Colonic mucosa (tissue), 4 donors: ENCODE measurements around the gene KRTAP3-3. TPM values are rescaled to one million over a fixed set of nuclear protein-coding genes. Genes with fewer than 3 reads are reported as not detected.
A peak's percentile ranks its signal among the peaks of the same experiment; 100 is the strongest.

Experiments used
- DNase-seq: peaks from one replicate; pipeline ENCODE4 v3.0.0-alpha.2; 2020
- H3K27ac ChIP-seq: fragments of 200-600 bp; one replicate; pipeline ENCODE4 v1.8.0; 2021
- H3K27me3 ChIP-seq: fragments of 200-600 bp; one replicate; pipeline ENCODE4 v1.8.0; 2021
- H3K36me3 ChIP-seq: fragments of 200-600 bp; one replicate; pipeline ENCODE4 v1.8.0; 2021
- H3K4me1 ChIP-seq: fragments of 200-600 bp; one replicate; pipeline ENCODE4 v1.8.0; 2021; ENCODE audit warnings: mild to moderate bottlenecking
- H3K4me3 ChIP-seq: fragments of 200-600 bp; one replicate; pipeline ENCODE4 v1.8.0; 2021
- H3K9ac ChIP-seq, 2 donors: one replicate each; pipeline ENCODE4 v1.7.0; 2013; ENCODE audit warnings: control low read depth in 2 of 2, low read depth in 2 of 2, low read length in 2 of 2
- H3K9me3 ChIP-seq: fragments of 200-600 bp; one replicate; pipeline ENCODE4 v1.8.0; 2021
- CTCF ChIP-seq: fragments of 200-600 bp; IDR thresholded peaks from one replicate; pipeline ENCODE4 v1.8.0; 2022; ENCODE audit warnings: antibody characterized with exemption, mild to moderate bottlenecking
- intact Hi-C: fragments of 100-400 bp; cut with DNase I; formaldehyde crosslinking; loops from one replicate; pipeline ENCODE4 v1.14.1; 2022
- total RNA-seq, 2 donors: library from RNA; stranded (reverse); fragmentation: NEBNext Ultra II Directional in 1 of 2; extraction: Animal tissue kit (Norgen Biotek cat#: 25700) in 1 of 2; gene quantifications; one replicate each; pipeline ENCODE4 v1.2.1, GENCODE V29; 2021
- donor health status: healthy.
- donor health status: DM: no; HTN: no; CAD: no.
- donor health status: DM: no; HTN: no; CAD: no.

Gene KRTAP3-3
- total RNA-seq, 2 donors from 2014 or later = not detected

DNA sequence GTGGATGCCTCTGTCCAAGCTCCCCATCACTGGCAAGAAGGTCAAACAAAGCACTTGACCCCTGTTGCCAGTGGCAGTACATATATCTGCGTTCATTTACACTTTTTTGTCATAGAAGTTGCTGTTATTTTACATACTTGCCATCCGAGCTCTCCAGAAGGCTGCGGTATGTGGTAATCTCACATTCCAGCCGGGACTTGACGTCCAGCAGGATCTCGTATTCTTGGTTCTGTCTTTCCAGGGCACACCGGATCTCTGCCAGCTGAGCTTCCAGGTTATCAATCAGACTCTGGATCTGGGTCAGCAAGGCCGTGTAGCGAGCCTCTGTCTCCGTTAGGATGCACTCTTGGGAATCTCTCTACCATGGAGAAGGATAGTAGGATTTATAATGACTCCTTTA lies 33.8 kb downstream of the KRTAP3-3 start:
- Histone ChIP-seq H3K27me3 (no peaks in the 10 kb centered on the region), H3K4me3 (no peak overlapping the region), H3K27ac (no peak overlapping the region), H3K4me1 (no peaks in the 10 kb centered on the region), H3K36me3 (no peaks in the 10 kb centered on the region), H3K9me3 (no peaks in the 10 kb centered on the region), H3K9ac (no peak overlapping the region)
- no peak for DNase-seq
- intact Hi-C loops = no loop called here
- no peak for TF ChIP-seq CTCF

- no peak overlapping the region for H3K27ac ChIP-seq
- no peak for TF ChIP-seq CTCF
- no peak overlapping the region for H3K9ac ChIP-seq
- no peaks in the 10 kb centered on the region for H3K4me1 ChIP-seq
- H3K4me3 ChIP-seq = no peak overlapping the region
- intact Hi-C loops = no loop called here
- no peaks in the 10 kb centered on the region for H3K36me3 ChIP-seq
- H3K9me3 ChIP-seq = no peaks in the 10 kb centered on the region
- H3K27me3 ChIP-seq = no peaks in the 10 kb centered on the region
- DNase-seq = peak; percentile 30
These were observed 35.6 kb downstream of the KRTAP3-3 start for GRCh38 chr17:40958086-40958953.

DNA sequence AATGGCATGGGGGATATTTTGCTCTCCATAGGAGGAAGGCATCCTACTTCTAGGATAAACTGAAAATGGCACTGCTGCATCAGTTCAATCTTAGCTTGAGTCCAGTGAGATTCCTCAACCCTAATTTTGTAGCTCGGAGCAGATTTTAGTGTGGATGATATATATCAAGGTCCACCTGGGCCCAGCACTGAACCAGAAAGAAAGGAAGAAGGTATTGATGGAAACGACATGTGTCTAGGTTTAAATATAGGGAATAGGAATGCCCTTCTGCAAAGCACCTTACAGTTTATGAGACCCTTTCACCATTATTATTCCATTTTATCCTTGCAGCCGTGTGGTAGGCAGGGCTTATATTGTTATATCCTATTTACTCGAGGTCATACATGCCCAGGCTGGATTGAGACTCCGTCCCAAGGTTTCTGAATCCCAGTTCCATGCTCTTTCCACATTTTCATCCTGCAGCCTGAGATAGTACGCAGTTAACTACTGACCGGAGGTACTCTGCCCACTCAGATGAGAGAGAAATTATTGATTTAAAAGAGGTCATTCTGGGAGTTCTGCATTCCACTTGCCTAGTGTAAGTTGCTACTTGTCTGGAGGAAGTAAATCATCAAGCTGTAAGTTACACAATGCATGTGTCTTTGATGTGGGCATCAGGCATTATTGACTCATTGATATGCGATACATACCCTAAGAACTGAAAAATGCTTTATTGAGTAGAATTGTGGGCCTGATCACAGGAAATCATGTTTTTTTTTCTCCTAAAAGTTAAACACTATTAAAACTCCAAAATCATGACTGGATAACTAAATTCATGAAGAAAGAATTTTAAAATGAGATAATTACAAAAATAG lies 37.3 kb downstream of the KRTAP3-3 start:
- no peak for DNase-seq
- Histone ChIP-seq H3K9me3 (no peaks in the 10 kb centered on the region), H3K27ac (no peak overlapping the region), H3K4me3 (no peak overlapping the region), H3K4me1 (no peaks in the 10 kb centered on the region), H3K9ac (no peak overlapping the region), H3K36me3 (no peaks in the 10 kb centered on the region), H3K27me3 (no peaks in the 10 kb centered on the region)
- intact Hi-C loops = no loop called here
- no peak for TF ChIP-seq CTCF

- no peak for DNase-seq
- TF ChIP-seq CTCF = no peak
- no peak overlapping the region for H3K9ac ChIP-seq
- no peaks in the 10 kb centered on the region for H3K36me3 ChIP-seq
- no peaks in the 10 kb centered on the region for H3K9me3 ChIP-seq
- no peaks in the 10 kb centered on the region for H3K27me3 ChIP-seq
- intact Hi-C loops = no loop called here
- no peak overlapping the region for H3K4me3 ChIP-seq
- no peak overlapping the region for H3K27ac ChIP-seq
- no peaks in the 10 kb centered on the region for H3K4me1 ChIP-seq
These were observed 40.1 kb downstream of the KRTAP3-3 start for GRCh38 chr17:40953881-40954280.

- Histone ChIP-seq H3K27me3 (no peaks in the 10 kb centered on the region), H3K9me3 (no peaks in the 10 kb centered on the region), H3K36me3 (no peaks in the 10 kb centered on the region), H3K27ac (no peak overlapping the region), H3K4me3 (no peak overlapping the region), H3K4me1 (no peaks in the 10 kb centered on the region), H3K9ac (no peak overlapping the region)
- no peak for DNase-seq
- TF ChIP-seq CTCF = no peak
- intact Hi-C loops = no loop called here
These were observed 41.3 kb downstream of the KRTAP3-3 start for GRCh38 chr17:40952661-40953060.
